HG02885 (cell line): ENCODE results near the gene DLAT.
A peak's percentile ranks its signal among the peaks of the same experiment; 100 is the strongest.
"Not testable (repeated sequence)": the region's sequence is repeated elsewhere in the genome, so short reads cannot be mapped to it uniquely, and the experiment has no call there.

ENCODE experiments used
- ATAC-seq: cut with Tn5 transposase; IDR thresholded peaks from one replicate; pipeline ENCODE4 v1.9.1; 2021; ENCODE audit warnings: mild to moderate bottlenecking; ENCODE audit not compliant: unreplicated experiment, poor library complexity

The DLAT gene

GRCh38 chr11:112024773-112025678, at the start of gene DLAT:
DLAT (plus strand) TSS chr11:112025408; CDS start chr11:112025473, 65 bp downstream.
- ATAC-seq = peak; percentile 78

GRCh38 chr11:111976119-111976766, 49.0 kb upstream of the DLAT start:
- ATAC-seq = no peak

- ATAC-seq = no peak
These were observed 48.5 kb upstream of the DLAT start for GRCh38 chr11:111976767-111977145.

DNA sequence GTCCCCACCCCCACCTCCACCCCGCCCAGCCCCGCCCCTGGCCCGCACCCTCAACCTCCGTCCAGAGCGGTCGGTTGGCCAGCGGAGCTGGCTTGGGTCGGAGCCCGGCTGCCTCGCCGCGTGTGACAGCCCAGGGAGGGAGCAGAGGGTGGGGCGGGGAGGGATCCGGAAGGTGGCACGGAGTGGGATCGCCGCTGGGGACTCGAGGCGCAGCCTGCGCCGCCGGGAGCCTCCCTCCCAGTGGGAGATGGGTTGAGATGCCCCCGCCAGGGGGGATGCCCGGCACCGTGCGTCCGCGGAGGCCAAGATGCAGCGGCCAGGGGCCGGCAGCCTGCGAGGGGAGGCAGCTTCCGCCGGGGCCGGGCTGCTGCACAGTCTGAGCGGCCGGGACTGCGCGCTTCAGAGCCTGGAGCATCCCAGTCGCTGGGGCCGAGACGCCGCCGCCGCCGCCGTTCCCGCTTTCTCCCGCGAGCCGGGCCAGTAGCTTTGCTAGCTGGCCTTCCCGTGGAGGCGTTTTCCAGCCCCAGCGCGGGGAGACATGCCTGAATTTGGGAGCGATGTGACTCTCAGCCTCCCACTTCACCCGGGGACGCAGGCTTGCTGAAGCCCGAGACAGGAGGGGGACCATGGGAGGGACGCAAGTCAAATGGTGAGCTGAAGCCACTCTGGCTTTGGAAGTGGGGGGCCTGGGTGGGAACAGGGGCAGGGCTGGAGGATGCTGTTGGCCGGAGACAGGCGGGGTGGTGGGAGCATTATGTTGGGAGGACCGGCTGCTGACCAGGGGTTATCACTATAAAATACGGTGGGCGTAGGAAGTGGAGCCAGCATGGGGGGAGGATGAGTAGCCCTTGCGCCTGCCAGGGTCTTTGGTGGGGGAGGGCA, 47.8 kb upstream of the DLAT start:
- no peak for ATAC-seq

DNA sequence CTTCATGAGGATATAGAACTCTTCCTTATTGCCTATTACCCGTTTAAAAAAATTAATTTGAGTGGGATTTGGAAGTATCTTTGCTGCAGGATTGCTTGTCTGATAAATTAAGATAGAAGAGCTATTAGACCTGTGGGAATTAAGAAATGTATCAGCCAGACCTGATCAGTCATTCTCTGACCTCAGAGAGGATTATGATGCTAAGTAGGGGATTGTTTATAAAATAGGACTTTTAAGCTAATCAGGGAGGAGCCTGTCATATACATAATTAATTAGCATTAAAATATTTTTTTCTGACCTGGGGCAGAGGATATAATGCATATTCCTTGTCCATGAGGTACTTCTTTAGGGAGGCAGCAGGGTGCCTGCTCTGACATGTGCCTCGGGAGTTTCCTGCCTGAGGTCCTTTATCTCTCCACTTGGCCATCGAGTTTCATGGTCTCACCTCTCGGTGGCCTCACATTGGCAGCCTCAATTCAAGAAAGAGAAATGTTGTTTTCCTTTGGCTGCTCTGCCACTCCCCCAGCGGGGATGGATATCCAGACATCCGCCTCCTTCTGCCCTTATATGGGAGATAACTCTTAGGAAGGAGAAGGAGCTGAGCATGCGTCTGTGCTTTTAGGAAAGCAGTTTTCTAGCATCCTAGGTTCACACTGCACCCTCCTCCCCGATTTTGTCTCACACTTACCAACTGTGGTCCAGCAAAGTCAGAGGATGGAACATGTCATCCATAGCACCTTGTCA, 47.0 kb upstream of the DLAT start:
- ATAC-seq = no peak

DNA sequence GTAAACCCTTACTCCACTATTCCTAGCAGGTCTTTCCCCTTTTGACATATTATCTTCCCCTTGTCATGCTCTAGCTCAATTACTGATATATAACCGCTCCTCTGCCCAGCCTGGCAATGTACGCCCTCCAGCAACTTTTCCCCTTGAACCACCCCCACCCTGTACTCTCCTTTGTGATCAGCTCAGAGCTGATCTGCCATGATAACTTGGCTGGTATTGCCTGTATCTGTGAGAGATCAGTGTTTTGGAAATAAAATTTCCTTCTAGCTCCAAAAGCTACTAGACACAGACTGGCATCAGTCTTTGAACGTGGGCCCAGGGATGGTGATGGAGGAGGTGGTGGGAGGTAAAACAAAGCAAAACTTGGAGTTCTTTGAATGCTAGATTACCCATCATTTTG, 45.1 kb upstream of the DLAT start:
- ATAC-seq = no peak

GRCh38 chr11:111981270-111981669, 43.9 kb upstream of the DLAT start:
- ATAC-seq = no peak

- peak; percentile 84 for ATAC-seq
These were observed 43.2 kb upstream of the DLAT start for GRCh38 chr11:111982019-111982464.

DNA sequence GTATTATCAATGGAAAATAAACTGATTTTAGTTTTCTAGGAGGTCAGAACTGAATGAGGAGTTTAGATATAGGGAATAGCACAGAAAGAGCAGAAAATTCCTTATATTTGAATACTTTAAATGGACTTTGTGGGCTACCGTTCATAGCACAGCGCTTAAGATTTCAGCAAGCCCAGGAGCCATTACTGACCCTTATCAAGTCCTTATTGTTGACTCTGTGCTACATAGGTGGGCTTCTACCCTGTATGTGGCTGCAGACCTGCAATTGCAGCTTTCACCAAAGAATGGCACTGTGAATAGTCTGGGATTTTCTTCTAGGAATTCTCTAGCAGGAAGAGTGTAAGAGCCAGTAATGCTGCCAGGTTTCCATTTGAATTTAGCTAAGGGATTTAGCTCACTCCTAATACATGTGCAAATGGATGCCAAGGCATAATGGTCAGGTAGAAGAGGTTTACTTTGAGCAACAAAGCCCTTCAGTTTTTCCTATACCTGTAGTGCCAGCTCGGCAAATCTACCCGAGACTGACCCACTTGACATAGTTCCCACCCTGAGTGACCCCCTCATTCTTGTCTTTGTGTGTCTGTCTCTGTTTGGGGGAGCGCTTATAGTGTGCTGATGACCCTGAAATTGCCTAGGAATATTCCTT, 42.5 kb upstream of the DLAT start:
- no peak for ATAC-seq

DNA sequence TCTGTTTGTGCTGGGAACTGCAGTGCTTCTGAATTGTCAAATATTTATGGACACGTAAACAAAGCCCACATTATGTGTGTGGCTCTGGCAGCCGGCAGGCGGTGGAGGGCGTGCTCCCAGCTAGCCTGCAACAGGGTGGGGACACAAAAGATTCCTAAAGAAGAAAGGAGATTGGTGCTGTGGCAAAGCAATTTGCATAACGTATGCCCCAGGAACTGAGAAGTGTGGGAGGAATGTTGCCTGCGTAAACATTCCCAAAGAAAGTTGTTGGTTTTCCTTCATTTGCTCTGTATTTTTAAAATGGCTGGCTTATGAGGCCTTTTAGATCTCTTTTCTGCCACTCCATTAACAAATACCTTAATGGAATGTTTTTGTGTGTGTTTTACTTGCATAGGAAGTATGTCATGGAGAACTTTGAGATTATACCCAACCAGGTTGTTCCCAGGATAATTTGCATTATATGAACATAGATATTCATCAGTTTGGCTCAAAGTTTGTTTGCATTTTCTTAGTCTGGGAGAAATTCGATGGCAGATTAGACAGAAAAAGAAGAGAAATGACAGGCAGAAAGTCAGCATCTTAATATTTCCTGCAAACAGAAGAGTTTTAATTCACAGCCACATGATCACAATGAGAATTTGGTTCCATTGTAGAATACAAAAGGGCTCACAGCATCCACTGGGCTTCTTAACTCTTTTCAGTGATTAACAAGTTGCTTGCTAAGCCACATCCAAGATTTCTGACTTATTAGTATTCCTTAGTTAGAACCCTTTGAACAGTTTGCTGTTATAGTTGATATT, 41.8 kb upstream of the DLAT start:
- no peak for ATAC-seq

DNA sequence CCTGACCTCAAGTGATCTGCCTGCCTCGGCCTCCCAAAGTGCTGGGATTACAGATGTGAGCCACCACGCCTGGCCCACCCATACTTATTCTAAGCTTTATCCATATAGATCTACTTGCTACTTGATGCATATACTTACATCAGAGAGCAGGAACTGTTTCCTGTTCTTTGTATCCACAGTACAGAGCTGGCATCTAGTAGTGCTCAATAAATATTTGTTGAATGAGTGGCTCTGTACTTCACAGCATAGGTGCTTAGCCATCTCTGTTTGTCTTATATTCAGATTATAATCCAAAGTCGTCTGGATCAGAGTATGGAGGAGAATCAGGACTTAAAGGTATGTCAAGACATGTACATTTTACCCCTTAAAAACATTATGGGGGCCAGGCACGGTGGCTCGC, 38.6 kb upstream of the DLAT start:
- no peak for ATAC-seq

DNA sequence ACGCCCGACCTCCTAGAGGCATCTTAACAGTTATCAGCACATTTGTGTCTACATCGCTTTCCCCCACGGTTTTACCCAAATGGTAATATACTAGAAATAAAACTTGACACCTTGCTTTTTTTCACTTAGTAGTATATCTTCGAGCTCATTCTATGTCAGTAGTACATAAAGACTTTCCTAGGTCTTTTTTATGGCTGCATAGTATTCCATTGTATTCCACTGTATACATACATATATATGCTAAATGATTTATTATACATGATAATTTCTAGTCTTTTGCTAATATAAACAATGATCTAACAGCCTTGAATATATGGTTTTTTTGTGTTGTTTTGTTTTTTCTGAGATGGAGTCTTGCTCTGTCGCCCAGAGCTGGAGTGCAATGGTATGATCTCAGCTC, 34.8 kb upstream of the DLAT start:
- ATAC-seq = no peak

DNA sequence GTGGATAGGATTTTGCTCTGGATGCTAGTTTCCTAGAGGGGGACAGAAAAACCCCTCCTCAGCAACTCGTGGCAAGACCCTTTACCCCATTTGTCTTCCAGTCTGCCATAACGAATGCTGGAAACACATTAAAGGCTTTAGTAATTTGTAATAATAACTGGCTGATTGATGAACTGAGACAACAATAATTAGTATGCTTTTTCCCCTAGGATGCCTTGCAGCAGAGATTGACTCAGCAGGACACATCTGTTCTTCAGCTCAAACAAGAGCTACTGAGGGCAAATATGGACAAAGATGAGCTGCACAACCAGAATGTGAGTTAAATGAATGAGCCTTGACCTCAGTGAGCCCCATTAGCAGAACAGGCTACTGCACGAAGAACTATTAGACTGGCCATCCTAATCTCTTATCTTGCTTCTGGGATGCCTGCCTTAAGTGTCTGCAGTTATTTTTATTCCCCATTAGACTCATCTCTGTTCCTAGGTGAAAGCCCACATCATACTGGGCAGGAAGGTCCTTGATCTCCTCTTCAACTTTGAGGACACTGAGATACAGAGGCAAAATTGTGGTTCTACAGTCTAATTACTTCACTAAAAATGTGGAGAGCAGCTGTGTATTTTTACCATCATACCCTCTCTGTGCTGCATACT, 32.9 kb upstream of the DLAT start:
- no peak for ATAC-seq

DNA sequence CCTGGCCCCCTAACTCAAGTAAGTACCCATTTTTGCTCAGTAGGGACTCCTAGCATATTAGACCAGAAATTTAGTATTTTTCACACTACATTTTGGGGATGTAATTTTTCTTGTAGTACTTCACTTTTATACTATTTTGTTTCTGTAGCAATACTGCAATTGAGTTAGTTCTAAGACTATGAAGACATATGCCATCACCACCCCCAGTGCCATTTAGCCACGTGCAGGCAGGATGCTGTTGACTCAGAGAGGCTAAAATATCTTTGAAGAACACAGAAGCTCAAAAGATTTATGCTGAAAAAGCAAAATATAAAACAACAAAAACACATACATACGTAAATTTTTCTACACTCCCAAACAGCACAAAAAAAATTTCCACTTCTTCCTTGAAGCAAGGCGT, 29.1 kb upstream of the DLAT start:
- no peak for ATAC-seq

- ATAC-seq = not testable (repeated sequence)
These were observed 28.5 kb upstream of the DLAT start for GRCh38 chr11:111996669-111997068.

DNA sequence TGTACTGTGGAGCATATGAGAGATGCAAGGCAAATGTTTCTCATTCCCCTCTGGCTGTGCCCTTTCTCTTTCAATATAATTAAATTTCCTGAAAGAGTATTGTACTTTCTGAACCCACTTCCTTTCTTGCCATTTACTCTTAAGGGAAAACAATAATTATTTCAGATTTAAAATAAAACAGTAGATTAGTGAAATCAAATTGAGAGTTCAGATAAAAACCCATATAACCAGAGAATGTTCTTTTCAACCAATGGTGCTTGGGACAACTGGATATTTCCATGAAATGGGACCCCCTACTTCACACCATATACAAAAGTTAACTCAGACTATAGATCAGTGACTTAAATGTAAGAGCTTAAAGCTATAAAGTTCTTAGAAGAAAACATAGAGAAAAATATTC, 26.1 kb upstream of the DLAT start:
- ATAC-seq = no peak

DNA sequence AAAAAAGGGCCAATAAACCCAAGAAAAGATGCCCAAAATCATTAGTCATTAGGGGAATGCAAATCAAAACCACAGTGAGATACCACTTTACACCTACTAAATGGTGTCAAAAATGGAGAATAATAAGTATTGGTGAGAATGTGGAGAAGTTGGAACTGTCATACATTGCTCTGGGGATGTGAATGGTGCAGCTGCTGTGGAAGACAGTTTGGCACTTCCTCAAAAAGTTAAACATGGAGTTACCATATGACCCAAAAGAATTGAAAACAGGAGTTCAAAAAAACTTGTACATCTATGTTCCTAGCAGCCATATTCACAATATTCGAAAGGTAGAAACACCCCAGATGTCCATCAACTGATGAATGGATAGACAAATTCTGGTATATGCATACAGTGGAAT, 24.5 kb upstream of the DLAT start:
- ATAC-seq = no peak

GRCh38 chr11:112002491-112003216, 22.6 kb upstream of the DLAT start:
- ATAC-seq = no peak
